PFSK-1 (cell line): ENCODE results near the gene ARHGAP15.

Experiments
- FOXP2 ChIP-seq: optimal IDR thresholded peaks from 2 replicates; pipeline ENCODE3; 2011; ENCODE audit warnings: borderline replicate concordance, control low read depth, inconsistent platforms; ENCODE audit not compliant: insufficient read depth; ENCODE audit errors: extremely low read length, extremely low read depth
- POLR2AphosphoS5 ChIP-seq: IDR thresholded peaks from 2 replicates; pipeline ENCODE4 v1.6.1; 2012; ENCODE audit warnings: low read depth, mild to moderate bottlenecking, control low read depth, low read length, moderate library complexity
- SIN3A ChIP-seq: IDR thresholded peaks from 2 replicates; pipeline ENCODE4 v1.6.1; 2012; ENCODE audit warnings: mild to moderate bottlenecking, low read length, moderate library complexity, borderline replicate concordance; ENCODE audit not compliant: insufficient read depth
- TAF1 ChIP-seq: IDR thresholded peaks from 2 replicates; pipeline ENCODE4 v1.6.1; 2012; ENCODE audit warnings: low read length, control low read depth, borderline replicate concordance; ENCODE audit not compliant: insufficient read depth
- TF ChIP-seq, protein P1 (sequence below), 2 experiments: IDR thresholded peaks; 2 replicates each; pipeline versions ENCODE4 v1.6.1 to v1.8.0; 2011 to 2012; ENCODE audit warnings: low read depth in 2 of 2, low read length in 2 of 2, control low read depth in 1 of 2, inconsistent platforms in 1 of 2, mild to moderate bottlenecking in 1 of 2, moderate library complexity in 1 of 2; ENCODE audit not compliant: insufficient read depth in 1 of 2

ARHGAP15 gene

DNA sequence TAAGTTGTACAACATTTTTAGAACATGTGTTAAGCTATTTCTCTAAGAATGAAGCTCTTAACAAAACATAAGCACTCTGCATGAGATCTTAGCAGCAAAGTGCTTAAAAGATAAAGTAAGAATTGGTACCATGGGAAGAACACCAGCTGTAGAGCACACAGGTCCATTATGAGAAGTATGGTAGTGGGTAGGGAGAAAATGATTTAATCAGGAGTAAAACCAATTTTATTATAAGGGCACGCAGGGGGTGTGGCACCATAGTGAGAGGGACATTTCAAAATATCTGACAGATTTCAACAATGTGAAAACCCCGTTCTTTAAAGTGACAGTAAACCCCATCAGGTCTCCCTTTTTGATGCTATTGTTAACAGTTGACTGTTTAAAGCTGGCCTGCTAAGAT is 492.9 kb downstream of the ARHGAP15 start:
- TF ChIP-seq SIN3A (no peak), FOXP2 (no peak), TAF1 (no peak), POLR2AphosphoS5 (no peak)
- TF ChIP-seq, protein P1, sequence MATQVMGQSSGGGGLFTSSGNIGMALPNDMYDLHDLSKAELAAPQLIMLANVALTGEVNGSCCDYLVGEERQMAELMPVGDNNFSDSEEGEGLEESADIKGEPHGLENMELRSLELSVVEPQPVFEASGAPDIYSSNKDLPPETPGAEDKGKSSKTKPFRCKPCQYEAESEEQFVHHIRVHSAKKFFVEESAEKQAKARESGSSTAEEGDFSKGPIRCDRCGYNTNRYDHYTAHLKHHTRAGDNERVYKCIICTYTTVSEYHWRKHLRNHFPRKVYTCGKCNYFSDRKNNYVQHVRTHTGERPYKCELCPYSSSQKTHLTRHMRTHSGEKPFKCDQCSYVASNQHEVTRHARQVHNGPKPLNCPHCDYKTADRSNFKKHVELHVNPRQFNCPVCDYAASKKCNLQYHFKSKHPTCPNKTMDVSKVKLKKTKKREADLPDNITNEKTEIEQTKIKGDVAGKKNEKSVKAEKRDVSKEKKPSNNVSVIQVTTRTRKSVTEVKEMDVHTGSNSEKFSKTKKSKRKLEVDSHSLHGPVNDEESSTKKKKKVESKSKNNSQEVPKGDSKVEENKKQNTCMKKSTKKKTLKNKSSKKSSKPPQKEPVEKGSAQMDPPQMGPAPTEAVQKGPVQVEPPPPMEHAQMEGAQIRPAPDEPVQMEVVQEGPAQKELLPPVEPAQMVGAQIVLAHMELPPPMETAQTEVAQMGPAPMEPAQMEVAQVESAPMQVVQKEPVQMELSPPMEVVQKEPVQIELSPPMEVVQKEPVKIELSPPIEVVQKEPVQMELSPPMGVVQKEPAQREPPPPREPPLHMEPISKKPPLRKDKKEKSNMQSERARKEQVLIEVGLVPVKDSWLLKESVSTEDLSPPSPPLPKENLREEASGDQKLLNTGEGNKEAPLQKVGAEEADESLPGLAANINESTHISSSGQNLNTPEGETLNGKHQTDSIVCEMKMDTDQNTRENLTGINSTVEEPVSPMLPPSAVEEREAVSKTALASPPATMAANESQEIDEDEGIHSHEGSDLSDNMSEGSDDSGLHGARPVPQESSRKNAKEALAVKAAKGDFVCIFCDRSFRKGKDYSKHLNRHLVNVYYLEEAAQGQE (IDR thresholded peaks at IDR 0.05; ENCODE audit: insufficient read depth in 1 of 2, low read depth in 2 of 2, low read length in 2 of 2) = no peak

DNA sequence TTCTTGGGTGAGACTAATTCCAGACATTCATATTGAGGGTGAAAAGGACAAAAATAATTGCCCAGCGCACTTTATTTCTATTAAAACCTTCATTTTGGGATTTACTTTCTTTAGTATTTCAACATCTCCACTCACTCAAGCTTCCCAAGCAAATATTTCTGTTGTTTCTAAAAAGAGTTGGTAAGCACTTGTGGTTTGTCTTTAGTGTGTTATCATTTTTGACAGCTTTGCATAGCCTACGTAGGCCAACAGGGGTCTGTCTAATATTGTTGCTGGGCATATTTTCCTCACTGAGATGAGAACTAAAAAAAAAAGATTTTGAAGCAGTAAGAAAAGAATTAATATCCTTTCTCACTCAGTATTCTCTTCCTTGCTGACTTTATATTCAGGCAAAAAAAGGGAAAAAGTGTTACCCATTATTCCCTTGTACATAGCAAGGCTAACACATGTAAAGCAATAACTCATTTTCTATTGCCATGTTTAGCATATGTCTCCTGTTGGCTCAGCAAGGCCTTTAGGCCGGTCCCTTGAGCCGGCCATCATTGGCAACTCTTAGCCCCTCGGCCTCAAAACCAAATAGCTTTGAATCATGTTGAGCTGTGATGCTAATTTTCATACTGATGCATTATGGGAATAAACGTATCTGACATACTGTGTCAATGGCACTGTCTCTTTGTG is 494.2 kb downstream of the ARHGAP15 start:
- TF ChIP-seq, protein P1 (IDR thresholded peaks at IDR 0.05; ENCODE audit: insufficient read depth in 1 of 2, low read depth in 2 of 2, low read length in 2 of 2) = no peak
- no peak for TF ChIP-seq FOXP2
- TF ChIP-seq TAF1 = no peak
- TF ChIP-seq SIN3A = no peak
- no peak for TF ChIP-seq POLR2AphosphoS5

DNA sequence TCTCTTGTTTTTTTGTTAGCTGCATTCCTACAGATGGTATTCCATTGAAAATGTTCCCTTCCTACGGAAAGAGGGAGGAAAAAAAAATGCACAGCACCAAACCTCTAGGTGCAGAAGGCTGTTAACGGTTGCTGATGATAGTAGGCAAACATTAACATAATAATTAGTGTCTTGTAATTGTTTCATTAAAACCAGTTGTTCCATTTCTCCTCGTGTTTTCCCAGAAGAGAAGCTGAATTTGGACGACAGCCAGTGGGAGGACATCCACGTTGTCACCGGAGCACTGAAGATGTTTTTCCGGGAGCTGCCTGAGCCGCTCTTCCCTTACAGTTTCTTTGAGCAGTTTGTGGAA is 494.7 kb downstream of the ARHGAP15 start:
- TF ChIP-seq, protein P1 (IDR thresholded peaks at IDR 0.05; ENCODE audit: insufficient read depth in 1 of 2, low read depth in 2 of 2, low read length in 2 of 2) = no peak
- TF ChIP-seq SIN3A = no peak
- no peak for TF ChIP-seq FOXP2
- no peak for TF ChIP-seq TAF1
- TF ChIP-seq POLR2AphosphoS5 = no peak

DNA sequence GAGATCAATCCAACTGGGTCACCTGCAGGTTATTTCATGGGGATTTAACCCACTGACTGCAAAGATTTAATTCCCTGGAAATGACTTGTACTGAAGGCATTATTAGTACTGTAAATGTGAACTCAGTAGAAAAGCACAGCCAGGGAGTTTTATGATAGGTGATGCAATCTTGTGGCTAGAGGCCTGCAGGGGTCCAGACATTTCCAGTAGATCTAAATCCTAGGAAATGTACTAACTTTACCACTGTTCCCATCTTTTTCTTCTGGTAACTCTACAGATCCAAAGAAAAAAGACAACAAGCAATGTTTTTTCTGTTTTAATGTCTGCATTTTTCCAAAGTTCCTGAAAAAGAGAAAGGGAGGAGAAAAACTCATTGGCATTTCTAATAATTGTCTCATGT is 500.1 kb downstream of the ARHGAP15 start:
- no peak for TF ChIP-seq SIN3A
- TF ChIP-seq, protein P1 (IDR thresholded peaks at IDR 0.05; ENCODE audit: insufficient read depth in 1 of 2, low read depth in 2 of 2, low read length in 2 of 2) = no peak
- no peak for TF ChIP-seq TAF1
- no peak for TF ChIP-seq POLR2AphosphoS5
- no peak for TF ChIP-seq FOXP2
